Karpas-422 (cell line): ENCODE results near the gene COL19A1. TPM values are rescaled to one million over a fixed set of nuclear protein-coding genes. Genes with fewer than 3 reads are reported as not detected.

Source experiments
- DNase-seq: peaks from one replicate; pipeline ENCODE4 v3.0.0-alpha.2; 2015
- H2AFZ ChIP-seq: fragments of 200-600 bp; sonication (generic); 2 replicates; pipeline ENCODE4 v1.6.1; 2014; ENCODE audit warnings: antibody characterized with exemption, low read length, mixed read lengths
- H3K27ac ChIP-seq: fragments of 200-600 bp; sonication (generic); 2 replicates; pipeline ENCODE4 v1.5.1; 2014; ENCODE audit warnings: mild to moderate bottlenecking, low read length, moderate library complexity
- H3K27me3 ChIP-seq: fragments of 200-600 bp; sonication (generic); 2 replicates; pipeline ENCODE4 v1.6.1; 2014; ENCODE audit warnings: low read length, mixed read lengths
- H3K36me3 ChIP-seq: fragments of 200-600 bp; sonication (generic); 2 replicates; pipeline ENCODE4 v1.6.1; 2014; ENCODE audit warnings: low read length, mixed read lengths; ENCODE audit not compliant: insufficient read depth
- H3K4me1 ChIP-seq: fragments of 200-600 bp; sonication (generic); 2 replicates; pipeline ENCODE4 v1.6.1; 2014; ENCODE audit warnings: mild to moderate bottlenecking, low read length, mixed read lengths
- H3K4me2 ChIP-seq: fragments of 200-600 bp; sonication (generic); 2 replicates; pipeline ENCODE4 v1.6.1; 2014; ENCODE audit warnings: low read length, low read depth, mild to moderate bottlenecking; ENCODE audit not compliant: poor library complexity, severe bottlenecking
- H3K4me3 ChIP-seq: fragments of 200-600 bp; sonication (generic); 2 replicates; pipeline ENCODE4 v1.5.1; 2014; ENCODE audit warnings: mild to moderate bottlenecking, antibody characterized with exemption, low read length, mixed read lengths
- H3K79me2 ChIP-seq: fragments of 200-600 bp; sonication (generic); 2 replicates; pipeline ENCODE4 v1.6.1; 2014; ENCODE audit warnings: mild to moderate bottlenecking, low read length, mixed read lengths
- H3K9ac ChIP-seq: fragments of 200-600 bp; sonication (generic); 2 replicates; pipeline ENCODE4 v1.6.0; 2014; ENCODE audit warnings: low read length
- H3K9me2 ChIP-seq: fragments of 200-600 bp; sonication (generic), shearing (Covaris generic); replicated peaks from 2 replicates; pipeline ENCODE4 v1.6.0; 2014; ENCODE audit warnings: mild to moderate bottlenecking, low read length, moderate library complexity; ENCODE audit not compliant: insufficient read depth
- H3K9me3 ChIP-seq: fragments of 300-700, 200-600 bp; sonication (generic); 2 replicates; pipeline ENCODE4 v1.6.1; 2014; ENCODE audit warnings: low read length, mixed read lengths
- H4K20me1 ChIP-seq: fragments of 200-600 bp; sonication (generic); 2 replicates; pipeline ENCODE4 v1.6.1; 2014; ENCODE audit warnings: mild to moderate bottlenecking, antibody characterized with exemption, low read length, low read depth; ENCODE audit not compliant: insufficient read depth
- total RNA-seq: library from RNA; depleted of rRNA; stranded (reverse); fragments of >200 nt; shearing (Covaris generic); gene quantifications from 2 replicates; pipeline ENCODE4 v1.2.3, GENCODE V29; 2014; ENCODE audit warnings: low replicate concordance

COL19A1 gene
- total RNA-seq, 1 experiment from 2014 or later: not detected

DNA sequence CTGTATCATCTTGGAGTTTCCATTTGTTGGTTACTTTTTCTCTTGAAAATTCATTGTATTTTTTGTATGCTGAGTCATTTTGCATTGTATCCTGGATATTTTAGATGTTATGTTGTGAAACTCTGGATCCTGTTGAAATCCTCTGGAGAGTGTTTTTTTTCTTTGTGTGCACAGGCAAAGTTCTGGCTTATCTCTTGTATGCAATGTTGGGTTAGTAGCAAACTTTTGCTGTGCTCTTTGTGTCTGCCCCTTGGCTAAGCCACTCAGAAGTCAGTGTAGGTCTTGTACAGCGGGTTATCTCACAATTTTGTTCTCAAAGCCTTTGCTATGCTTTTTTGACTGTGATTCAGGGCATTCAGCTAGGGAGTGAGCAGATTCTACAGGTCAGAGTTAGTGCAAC is 40.5 kb upstream of the COL19A1 start:
- Histone ChIP-seq H3K36me3 (no peaks in the 10 kb centered on the region), H3K27me3 (no peaks in the 10 kb centered on the region), H2AFZ (no peak overlapping the region), H3K4me2 (no peak overlapping the region), H3K9ac (no peak overlapping the region), H3K4me1 (no peaks in the 10 kb centered on the region), H3K9me3 (no peaks in the 10 kb centered on the region), H4K20me1 (no peaks in the 10 kb centered on the region), H3K79me2 (no peaks in the 10 kb centered on the region), H3K27ac (no peak overlapping the region), H3K4me3 (no peak overlapping the region), H3K9me2 (no peaks in the 10 kb centered on the region)
- DNase-seq: no peak

GRCh38 chr6:69827276-69827893 is 39.0 kb upstream of the COL19A1 start:
- H3K27ac ChIP-seq: no peak overlapping the region
- H3K4me1 ChIP-seq: no peaks in the 10 kb centered on the region
- H3K4me2 ChIP-seq: no peak overlapping the region
- no peak overlapping the region for H3K9ac ChIP-seq
- H3K9me2 ChIP-seq: no peaks in the 10 kb centered on the region
- no peaks in the 10 kb centered on the region for H3K9me3 ChIP-seq
- H3K27me3 ChIP-seq: no peaks in the 10 kb centered on the region
- no peaks in the 10 kb centered on the region for H4K20me1 ChIP-seq
- no peaks in the 10 kb centered on the region for H3K79me2 ChIP-seq
- H3K4me3 ChIP-seq: no peak overlapping the region
- no peak overlapping the region for H2AFZ ChIP-seq
- no peaks in the 10 kb centered on the region for H3K36me3 ChIP-seq
- DNase-seq: no peak

GRCh38 chr6:69832558-69832957 is 33.8 kb upstream of the COL19A1 start:
- Histone ChIP-seq H3K79me2 (no peaks in the 10 kb centered on the region), H4K20me1 (no peaks in the 10 kb centered on the region), H3K27me3 (no peaks in the 10 kb centered on the region), H3K9me2 (no peaks in the 10 kb centered on the region), H3K27ac (no peak overlapping the region), H2AFZ (no peak overlapping the region), H3K4me3 (no peak overlapping the region), H3K9ac (no peak overlapping the region), H3K4me2 (no peak overlapping the region), H3K36me3 (no peaks in the 10 kb centered on the region), H3K4me1 (no peaks in the 10 kb centered on the region), H3K9me3 (no peaks in the 10 kb centered on the region)
- DNase-seq: no peak

DNA sequence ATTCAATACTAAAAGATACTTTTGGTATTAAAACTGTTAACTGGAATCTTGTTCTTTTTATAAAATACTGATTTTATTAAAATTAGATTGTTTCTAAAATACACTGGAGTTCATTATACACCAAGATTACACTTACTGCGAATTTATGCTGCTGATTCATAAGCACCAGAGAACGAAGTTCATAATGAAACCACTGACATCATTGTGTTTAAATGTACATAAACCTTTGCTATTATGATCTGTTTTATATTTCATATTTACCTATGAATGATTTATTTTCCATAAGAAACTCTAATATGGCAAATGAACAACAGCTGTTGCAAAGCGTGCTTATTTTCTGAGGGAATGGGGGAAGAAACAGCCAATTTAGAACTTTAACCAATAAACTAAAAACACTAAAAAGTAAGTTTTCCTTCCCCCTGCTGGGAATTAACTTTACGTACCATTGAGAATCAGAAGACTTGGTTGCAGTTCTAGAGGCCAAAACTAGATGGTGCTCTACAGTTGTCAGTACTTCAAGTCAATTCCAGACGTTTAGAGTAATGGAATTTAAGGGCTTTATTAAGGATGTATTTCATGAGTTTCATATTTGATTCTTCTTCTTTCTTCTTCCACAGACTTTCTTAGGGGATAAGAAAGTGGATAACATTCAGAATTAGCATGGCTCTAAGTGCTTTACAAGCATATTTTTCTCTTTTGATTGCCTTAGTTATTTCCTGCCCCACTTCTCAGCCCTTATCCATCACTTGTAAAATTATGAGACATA is 30.8 kb upstream of the COL19A1 start:
- Histone ChIP-seq H3K9me3 (no peaks in the 10 kb centered on the region), H2AFZ (no peak overlapping the region), H3K4me3 (no peak overlapping the region), H3K36me3 (no peaks in the 10 kb centered on the region), H3K9me2 (no peaks in the 10 kb centered on the region), H3K4me2 (peak overlapping the region; percentile 11), H3K9ac (no peak overlapping the region), H3K27ac (no peak overlapping the region), H3K27me3 (no peaks in the 10 kb centered on the region), H3K79me2 (no peaks in the 10 kb centered on the region), H3K4me1 (no peaks in the 10 kb centered on the region), H4K20me1 (no peaks in the 10 kb centered on the region)
- DNase-seq: peak; percentile 75

- no peaks in the 10 kb centered on the region for H3K36me3 ChIP-seq
- peaks cover 14% of the 10 kb centered on the region for H3K4me1 ChIP-seq
- H3K27me3 ChIP-seq: no peaks in the 10 kb centered on the region
- no peaks in the 10 kb centered on the region for H4K20me1 ChIP-seq
- no peak overlapping the region for H2AFZ ChIP-seq
- no peak overlapping the region for H3K27ac ChIP-seq
- H3K4me3 ChIP-seq: no peak overlapping the region
- no peak for DNase-seq
- no peaks in the 10 kb centered on the region for H3K9me3 ChIP-seq
- no peak overlapping the region for H3K9ac ChIP-seq
- no peaks in the 10 kb centered on the region for H3K9me2 ChIP-seq
- H3K79me2 ChIP-seq: no peaks in the 10 kb centered on the region
- no peak overlapping the region for H3K4me2 ChIP-seq
Observed at GRCh38 chr6:69841862-69842261, 24.5 kb upstream of the COL19A1 start.

- Histone ChIP-seq H3K27ac (no peak overlapping the region), H3K9me2 (no peaks in the 10 kb centered on the region), H3K4me1 (peaks cover 14% of the 10 kb centered on the region), H3K9me3 (no peaks in the 10 kb centered on the region), H3K4me3 (no peak overlapping the region), H4K20me1 (no peaks in the 10 kb centered on the region), H3K27me3 (0 out of 2 replicates have a peak, but pooled peaks cover 2% of the 10 kb centered on the region), H3K79me2 (no peaks in the 10 kb centered on the region), H3K36me3 (no peaks in the 10 kb centered on the region), H2AFZ (no peak overlapping the region), H3K9ac (no peak overlapping the region), H3K4me2 (no peak overlapping the region)
- no peak for DNase-seq
Observed at GRCh38 chr6:69843189-69843588, 23.2 kb upstream of the COL19A1 start.

DNA sequence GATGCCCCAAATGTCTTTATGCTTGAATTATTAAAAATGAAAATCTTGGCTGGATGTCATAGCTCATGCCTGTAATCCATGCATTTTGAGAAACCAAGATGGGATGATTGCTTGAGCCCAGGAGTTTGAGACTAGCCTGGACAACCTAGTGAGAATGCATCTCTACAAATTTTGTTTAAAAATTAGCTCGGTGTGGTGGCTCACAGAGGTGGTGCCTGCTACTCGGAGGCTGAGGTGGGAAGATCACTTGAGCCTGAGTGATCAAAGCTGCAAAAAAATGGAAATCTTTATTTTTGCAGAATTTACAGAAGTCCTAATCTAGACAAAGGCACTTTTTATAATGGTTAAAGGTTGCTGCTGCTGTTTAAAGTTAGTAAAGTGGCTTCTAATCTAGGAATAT is 20.0 kb upstream of the COL19A1 start:
- H3K79me2 ChIP-seq: no peaks in the 10 kb centered on the region
- H3K9me3 ChIP-seq: no peaks in the 10 kb centered on the region
- H4K20me1 ChIP-seq: no peaks in the 10 kb centered on the region
- no peak overlapping the region for H3K4me3 ChIP-seq
- no peaks in the 10 kb centered on the region for H3K36me3 ChIP-seq
- H2AFZ ChIP-seq: no peak overlapping the region
- H3K9me2 ChIP-seq: no peaks in the 10 kb centered on the region
- H3K27me3 ChIP-seq: 0 out of 2 replicates have a peak, but pooled peaks cover 2% of the 10 kb centered on the region
- DNase-seq: no peak
- peaks cover 9% of the 10 kb centered on the region for H3K4me1 ChIP-seq
- no peak overlapping the region for H3K9ac ChIP-seq
- no peak overlapping the region for H3K27ac ChIP-seq
- no peak overlapping the region for H3K4me2 ChIP-seq

- no peaks in the 10 kb centered on the region for H3K9me3 ChIP-seq
- H3K9me2 ChIP-seq: no peaks in the 10 kb centered on the region
- no peak for DNase-seq
- no peak overlapping the region for H2AFZ ChIP-seq
- H3K27me3 ChIP-seq: 0 out of 2 replicates have a peak, but pooled peaks cover 2% of the 10 kb centered on the region
- H3K27ac ChIP-seq: no peak overlapping the region
- no peaks in the 10 kb centered on the region for H3K79me2 ChIP-seq
- H3K4me3 ChIP-seq: no peak overlapping the region
- H4K20me1 ChIP-seq: no peaks in the 10 kb centered on the region
- no peak overlapping the region for H3K9ac ChIP-seq
- H3K36me3 ChIP-seq: no peaks in the 10 kb centered on the region
- H3K4me2 ChIP-seq: no peak overlapping the region
- peaks cover 4% of the 10 kb centered on the region; the same call in 1 of the 2 replicates for H3K4me1 ChIP-seq
Observed at GRCh38 chr6:69846770-69847491, 19.4 kb upstream of the COL19A1 start.
